Epithelial cell of proximal tubule (primary cell): ENCODE data around the gene ARHGEF7. TPM values are rescaled to one million over a fixed set of nuclear protein-coding genes. Genes with fewer than 3 reads are reported as not detected.

ENCODE experiments used
- DNase-seq: peaks from one replicate; pipeline ENCODE4 v3.0.0-alpha.2; 2011; ENCODE audit warnings: low read depth
- H3K4me3 ChIP-seq: 2 replicates; pipeline ENCODE4 v1.5.1; 2011; ENCODE audit warnings: low read depth, mild to moderate bottlenecking, low read length
- CTCF ChIP-seq: conservative IDR thresholded peaks from 2 replicates; pipeline ENCODE4 v1.5.1; 2012; ENCODE audit warnings: low read depth, mild to moderate bottlenecking, low read length
- total RNA-seq: library from RNA; depleted of rRNA; stranded (reverse); fragments of >200 nt; gene quantifications from 2 replicates; pipeline ENCODE4 v1.2.3, GENCODE V29; 2015

The ARHGEF7 gene
- total RNA-seq, 1 donor from 2014 or later, result 21.9 TPM

GRCh38 chr13:111280226-111280625 lies 165.1 kb downstream of the ARHGEF7 start:
- H3K4me3 ChIP-seq, result no peak overlapping the region
- no peak for DNase-seq
- TF ChIP-seq CTCF, result no peak

GRCh38 chr13:111280681-111281585 lies 165.8 kb downstream of the ARHGEF7 start:
- no peak for DNase-seq
- H3K4me3 ChIP-seq, result no peak overlapping the region
- no peak for TF ChIP-seq CTCF

- TF ChIP-seq CTCF, result no peak
- H3K4me3 ChIP-seq, result no peak overlapping the region
- no peak for DNase-seq
Observed at GRCh38 chr13:111281751-111282311, 166.7 kb downstream of the ARHGEF7 start.

GRCh38 chr13:111282425-111282824 lies 167.3 kb downstream of the ARHGEF7 start:
- no peak overlapping the region for H3K4me3 ChIP-seq
- no peak for DNase-seq
- no peak for TF ChIP-seq CTCF

GRCh38 chr13:111282997-111283396 lies 167.9 kb downstream of the ARHGEF7 start:
- no peak for TF ChIP-seq CTCF
- H3K4me3 ChIP-seq, result no peak overlapping the region
- no peak for DNase-seq

GRCh38 chr13:111283457-111283856 lies 168.3 kb downstream of the ARHGEF7 start:
- no peak for TF ChIP-seq CTCF
- DNase-seq, result no peak
- H3K4me3 ChIP-seq, result no peak overlapping the region
